ACC112 (cell line): ENCODE data around the gene TMEM8B.

Experiments
- H2AFZ ChIP-seq: fragments of 200-600 bp; sonication (generic); one replicate; pipeline ENCODE4 v1.6.0; 2017; ENCODE audit warnings: antibody characterized with exemption, low read length; ENCODE audit not compliant: unreplicated experiment
- H3K27ac ChIP-seq: fragments of 200-600 bp; sonication (generic); 2 replicates; pipeline ENCODE4 v1.5.1; 2014; ENCODE audit warnings: low read depth, mild to moderate bottlenecking, antibody characterized with exemption, low read length, moderate library complexity
- H3K27me3 ChIP-seq: fragments of 200-600 bp; sonication (generic); 2 replicates; pipeline ENCODE4 v1.6.1; 2014; ENCODE audit warnings: mild to moderate bottlenecking, antibody characterized with exemption, low read length, moderate library complexity, mixed read lengths; ENCODE audit not compliant: insufficient read depth
- H3K36me3 ChIP-seq: fragments of 200-600 bp; sonication (generic); 2 replicates; pipeline ENCODE4 v1.6.1; 2016; ENCODE audit warnings: mild to moderate bottlenecking, antibody characterized with exemption, low read length, moderate library complexity, mixed read lengths; ENCODE audit not compliant: insufficient read depth
- H3K4me1 ChIP-seq: fragments of 200-600 bp; sonication (generic); one replicate; pipeline ENCODE4 v1.6.1; 2016; ENCODE audit warnings: low read length, mixed read lengths; ENCODE audit not compliant: insufficient read depth, unreplicated experiment, control insufficient read depth
- H3K4me3 ChIP-seq: fragments of 200-600 bp; sonication (generic); 2 replicates; pipeline ENCODE4 v1.5.1; 2014; ENCODE audit warnings: mild to moderate bottlenecking, low read depth, low read length
- H3K79me2 ChIP-seq: fragments of 200-600 bp; sonication (generic); one replicate; pipeline ENCODE4 v1.6.0; 2016; ENCODE audit warnings: low read length; ENCODE audit not compliant: control insufficient read depth, unreplicated experiment, insufficient read depth

The TMEM8B gene

DNA sequence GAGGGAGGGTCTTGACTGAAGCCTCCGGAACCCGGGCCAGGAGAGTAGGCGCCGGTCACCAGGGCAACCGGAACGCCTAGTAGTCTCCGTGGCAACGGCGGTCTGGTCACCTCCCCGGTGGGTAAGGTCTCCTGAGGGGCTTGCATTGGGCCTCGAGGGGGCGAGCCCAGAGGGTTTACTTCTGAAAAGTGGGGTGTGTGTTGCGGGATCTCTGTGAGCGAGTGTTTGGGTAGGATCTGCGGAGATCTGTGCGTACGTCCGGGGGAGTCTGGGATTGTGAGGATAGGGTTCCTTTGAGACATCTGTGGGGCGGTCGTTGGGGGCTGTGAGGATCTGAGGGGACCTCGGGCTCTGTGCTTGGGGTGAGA lies 328 bp upstream of the TMEM8B start, which contains the start of gene FAM221B:
FAM221B (minus strand) TSS at position 17 of the 368 bp plus-strand sequence. CDS start 2,571 bp downstream, outside the sequence.
- Histone ChIP-seq H3K36me3 (no peaks in the 10 kb centered on the region), H2AFZ (peak within 1 kb of the TSS; percentile 97), H3K79me2 (no peaks in the 10 kb centered on the region), H3K27me3 (no peaks in the 10 kb centered on the region), H3K27ac (peak within 1 kb of the TSS; percentile 30; the same call in 1 of the 2 replicates), H3K4me3 (peak within 1 kb of the TSS; percentile 82), H3K4me1 (peaks cover 17% of the 10 kb centered on the region)

DNA sequence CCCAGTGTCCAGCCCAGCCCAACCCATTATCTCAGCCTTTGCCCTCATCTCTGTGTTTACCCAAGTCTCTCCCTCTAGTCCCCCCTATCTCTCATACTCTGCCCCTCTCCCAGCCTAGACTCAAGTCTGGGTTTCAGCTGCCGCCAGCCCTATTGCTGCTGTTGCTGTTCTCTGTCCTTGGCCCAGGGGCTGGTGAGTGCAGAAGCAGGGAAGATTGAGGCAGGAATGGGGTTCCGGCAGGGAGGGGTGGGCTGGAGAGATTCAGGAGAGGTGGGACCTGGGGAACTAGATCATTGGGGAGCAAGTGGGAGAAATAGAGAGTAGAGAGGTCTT lies 702 bp downstream of the TMEM8B start:
- H3K27ac ChIP-seq: no peak overlapping the region
- H2AFZ ChIP-seq: peak overlapping the region; percentile 97
- no peaks in the 10 kb centered on the region for H3K79me2 ChIP-seq
- peaks cover 19% of the 10 kb centered on the region for H3K4me1 ChIP-seq
- no peaks in the 10 kb centered on the region for H3K36me3 ChIP-seq
- H3K27me3 ChIP-seq: no peaks in the 10 kb centered on the region
- H3K4me3 ChIP-seq: peak overlapping the region; percentile 82

DNA sequence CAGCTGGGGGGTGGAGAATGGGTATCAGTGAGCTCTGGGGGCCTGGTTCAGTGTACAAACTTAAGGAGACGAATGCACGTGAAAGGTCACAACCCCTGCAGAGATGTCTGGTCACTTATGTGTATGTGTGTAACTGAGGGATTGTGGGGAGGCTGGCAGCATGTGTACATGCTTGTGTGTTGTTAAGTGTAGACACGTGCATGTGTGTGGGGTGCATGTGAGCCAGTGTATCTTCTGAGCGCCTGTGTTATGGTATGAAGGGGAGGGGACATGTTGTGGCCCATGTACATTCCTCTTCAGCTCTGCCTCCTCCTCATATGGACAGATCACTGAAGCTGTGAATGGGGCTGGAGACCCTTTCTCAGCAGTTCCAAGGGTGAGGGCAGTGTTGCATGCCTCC lies 2.0 kb downstream of the TMEM8B start:
- no peaks in the 10 kb centered on the region for H3K27me3 ChIP-seq
- no peaks in the 10 kb centered on the region for H3K36me3 ChIP-seq
- peaks cover 19% of the 10 kb centered on the region for H3K4me1 ChIP-seq
- no peak overlapping the region for H3K4me3 ChIP-seq
- H3K79me2 ChIP-seq: no peaks in the 10 kb centered on the region
- H3K27ac ChIP-seq: no peak overlapping the region
- H2AFZ ChIP-seq: no peak overlapping the region

DNA sequence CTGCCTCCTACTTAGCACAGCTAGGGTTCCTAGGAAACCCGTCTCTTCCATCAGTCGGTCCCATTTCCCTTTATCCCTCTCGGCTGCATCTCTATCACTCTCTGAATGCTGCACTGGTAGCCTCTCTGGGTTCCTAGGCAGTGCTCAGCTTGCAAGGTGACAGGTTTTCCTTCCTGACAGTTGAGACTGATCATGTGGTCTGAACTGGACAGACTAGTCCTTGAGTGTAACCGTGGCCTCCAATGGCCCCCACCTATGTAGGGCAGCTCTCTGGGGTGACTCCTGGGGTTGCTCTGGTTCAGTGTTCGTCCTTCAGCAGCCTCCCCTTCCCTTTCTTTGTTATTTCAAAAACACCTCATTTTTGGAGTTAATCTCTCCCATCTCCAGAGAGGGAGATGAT lies 3.8 kb downstream of the TMEM8B start:
- no peaks in the 10 kb centered on the region for H3K36me3 ChIP-seq
- H3K27me3 ChIP-seq: no peaks in the 10 kb centered on the region
- no peak overlapping the region for H2AFZ ChIP-seq
- H3K4me1 ChIP-seq: peaks cover 12% of the 10 kb centered on the region
- H3K4me3 ChIP-seq: no peak overlapping the region
- no peaks in the 10 kb centered on the region for H3K79me2 ChIP-seq
- no peak overlapping the region for H3K27ac ChIP-seq

DNA sequence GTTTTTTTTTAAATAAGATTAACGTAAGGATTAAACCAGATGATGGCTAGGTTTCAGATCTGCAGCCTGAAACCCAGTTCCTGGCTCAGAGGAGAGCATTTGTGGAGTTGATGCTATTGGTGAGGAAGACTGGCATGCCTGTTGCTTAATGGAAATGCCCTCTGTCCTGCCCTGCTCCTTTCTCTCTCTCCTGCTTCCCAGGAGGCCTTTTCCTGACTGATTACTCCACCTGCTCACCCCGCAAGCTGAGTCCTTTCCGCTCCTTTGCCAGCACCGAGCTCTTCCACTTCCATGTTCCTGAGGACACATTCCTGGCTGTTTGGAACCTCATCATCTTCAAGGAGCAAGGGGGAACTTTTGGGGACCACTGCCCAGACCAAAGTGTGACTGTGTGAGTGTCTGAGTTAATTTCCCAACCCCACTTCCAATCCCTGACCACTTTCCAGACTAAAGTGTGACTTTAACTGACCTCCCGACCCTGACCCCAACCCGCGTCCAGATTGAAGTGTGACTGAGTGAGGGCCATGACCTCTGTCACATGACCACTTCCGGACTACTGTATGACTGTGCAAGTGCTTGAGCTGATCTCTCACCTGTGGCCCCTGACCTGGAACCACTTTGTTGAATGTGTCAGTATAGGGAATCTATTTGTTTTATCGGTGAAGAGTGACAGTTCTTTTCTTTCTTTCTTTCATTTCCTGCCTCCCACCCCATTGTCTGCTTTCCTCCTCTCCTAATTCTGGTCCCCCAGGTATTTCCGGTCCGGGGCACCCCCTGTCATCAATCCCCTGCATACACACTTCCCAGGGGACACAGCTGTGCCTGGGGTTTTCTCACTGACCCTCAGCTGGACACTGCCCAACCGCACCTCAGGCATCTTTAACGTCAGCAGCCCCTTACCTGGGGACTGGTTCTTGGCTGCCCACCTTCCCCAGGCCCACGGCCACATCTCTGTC lies 5.5 kb downstream of the TMEM8B start:
- H3K4me3 ChIP-seq: no peak overlapping the region
- H2AFZ ChIP-seq: no peak overlapping the region

DNA sequence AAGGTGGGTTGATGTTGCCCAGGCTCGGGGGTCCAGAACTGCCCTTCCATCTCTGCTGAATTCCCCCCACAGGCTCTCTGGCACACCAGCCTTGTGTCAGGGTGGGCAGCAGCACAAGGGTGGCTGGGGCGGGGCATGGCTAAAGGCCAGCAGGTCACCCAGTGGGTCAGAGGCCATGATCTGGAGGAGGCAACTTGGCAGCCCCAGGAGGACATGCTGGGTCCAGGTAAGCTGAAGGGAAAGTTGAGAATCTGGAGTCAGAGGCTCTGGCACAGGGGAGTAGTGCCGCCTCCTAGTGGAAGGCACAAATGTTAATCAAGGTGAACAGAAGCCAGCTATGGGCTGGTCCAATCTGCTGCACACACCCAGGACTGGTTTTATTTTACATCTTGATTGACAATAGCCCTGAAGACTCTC lies 6.2 kb downstream of the TMEM8B start:
- Histone ChIP-seq H3K27ac (no peak overlapping the region), H3K79me2 (no peaks in the 10 kb centered on the region), H3K4me1 (peaks cover 6% of the 10 kb centered on the region)

More for the DNA sequence above, 5.5 kb downstream of the TMEM8B start:
- Histone ChIP-seq H3K27me3 (no peaks in the 10 kb centered on the region), H3K36me3 (no peaks in the 10 kb centered on the region), H3K4me1 (peaks cover 12% of the 10 kb centered on the region), H3K79me2 (no peaks in the 10 kb centered on the region), H3K27ac (no peak overlapping the region)

DNA sequence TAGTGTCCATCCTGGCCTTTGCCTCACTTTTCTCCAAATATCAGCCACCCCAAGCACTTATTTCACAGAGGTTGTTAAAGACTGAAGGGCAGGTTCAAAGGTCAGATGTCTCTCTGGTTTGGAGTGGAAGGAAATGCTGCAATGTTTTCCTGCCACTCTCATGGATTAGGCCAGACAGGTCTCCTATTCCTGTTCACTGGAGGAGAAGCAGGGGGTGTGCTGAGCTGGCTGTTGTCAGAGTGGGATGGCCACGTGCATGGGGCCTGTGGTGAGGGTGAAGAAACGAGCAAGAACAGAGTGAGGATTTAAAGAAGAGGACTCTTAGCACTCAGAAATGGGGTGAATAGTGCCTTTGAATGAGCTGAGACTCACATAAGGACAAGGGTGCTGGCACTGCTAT lies 6.7 kb downstream of the TMEM8B start:
- no peaks in the 10 kb centered on the region for H3K79me2 ChIP-seq
- H3K4me3 ChIP-seq: no peak overlapping the region
- no peak overlapping the region for H2AFZ ChIP-seq
- no peaks in the 10 kb centered on the region for H3K27me3 ChIP-seq
- H3K4me1 ChIP-seq: peaks cover 6% of the 10 kb centered on the region
- H3K36me3 ChIP-seq: no peaks in the 10 kb centered on the region
- no peak overlapping the region for H3K27ac ChIP-seq

More for the DNA sequence above, 6.2 kb downstream of the TMEM8B start:
- Histone ChIP-seq H3K27me3 (no peaks in the 10 kb centered on the region), H3K36me3 (no peaks in the 10 kb centered on the region), H3K4me3 (no peak overlapping the region), H2AFZ (no peak overlapping the region)

DNA sequence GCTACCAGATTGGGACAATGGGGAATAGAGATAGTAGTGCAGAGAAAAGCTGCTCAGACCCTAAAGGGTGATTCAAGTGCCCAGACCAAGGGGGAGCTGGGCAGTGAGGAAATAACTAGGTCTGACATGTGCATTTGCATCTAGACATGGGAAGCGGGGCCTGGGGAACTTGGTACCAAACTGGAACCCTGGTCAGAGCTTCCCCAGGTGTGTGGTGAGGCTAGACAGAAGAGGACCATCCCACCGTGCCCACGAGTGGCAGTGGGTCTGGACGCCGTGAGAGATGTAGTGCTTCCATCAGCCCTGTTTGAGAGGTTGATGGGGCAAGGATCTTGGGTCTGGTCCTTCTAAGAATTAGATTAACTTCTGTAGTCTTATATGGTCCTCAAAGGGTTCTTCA lies 7.6 kb downstream of the TMEM8B start:
- Histone ChIP-seq H3K36me3 (no peaks in the 10 kb centered on the region), H2AFZ (no peak overlapping the region), H3K79me2 (no peaks in the 10 kb centered on the region), H3K4me3 (no peak overlapping the region), H3K27me3 (no peaks in the 10 kb centered on the region), H3K4me1 (peaks cover 6% of the 10 kb centered on the region), H3K27ac (no peak overlapping the region)

DNA sequence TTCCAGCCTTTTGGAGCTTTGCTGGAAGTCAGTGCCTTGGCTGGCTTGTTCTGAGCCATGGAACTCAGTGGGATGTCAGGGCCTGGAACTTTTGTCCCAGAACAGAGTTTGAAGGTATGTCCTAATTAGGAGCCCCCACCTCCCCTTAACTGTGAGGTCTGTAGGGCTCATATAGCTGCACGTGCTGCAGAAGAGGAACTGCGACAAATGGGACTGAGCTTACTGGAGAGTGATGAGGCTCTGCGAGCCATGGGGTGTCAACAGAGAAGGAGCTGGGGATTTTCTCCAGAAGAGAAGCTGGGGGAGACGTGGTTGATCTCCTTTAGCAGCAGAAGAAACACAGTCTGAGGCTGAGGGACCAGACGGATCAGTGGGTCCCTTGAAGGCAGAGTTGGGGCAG lies 10.9 kb downstream of the TMEM8B start:
- no peak overlapping the region for H3K27ac ChIP-seq

DNA sequence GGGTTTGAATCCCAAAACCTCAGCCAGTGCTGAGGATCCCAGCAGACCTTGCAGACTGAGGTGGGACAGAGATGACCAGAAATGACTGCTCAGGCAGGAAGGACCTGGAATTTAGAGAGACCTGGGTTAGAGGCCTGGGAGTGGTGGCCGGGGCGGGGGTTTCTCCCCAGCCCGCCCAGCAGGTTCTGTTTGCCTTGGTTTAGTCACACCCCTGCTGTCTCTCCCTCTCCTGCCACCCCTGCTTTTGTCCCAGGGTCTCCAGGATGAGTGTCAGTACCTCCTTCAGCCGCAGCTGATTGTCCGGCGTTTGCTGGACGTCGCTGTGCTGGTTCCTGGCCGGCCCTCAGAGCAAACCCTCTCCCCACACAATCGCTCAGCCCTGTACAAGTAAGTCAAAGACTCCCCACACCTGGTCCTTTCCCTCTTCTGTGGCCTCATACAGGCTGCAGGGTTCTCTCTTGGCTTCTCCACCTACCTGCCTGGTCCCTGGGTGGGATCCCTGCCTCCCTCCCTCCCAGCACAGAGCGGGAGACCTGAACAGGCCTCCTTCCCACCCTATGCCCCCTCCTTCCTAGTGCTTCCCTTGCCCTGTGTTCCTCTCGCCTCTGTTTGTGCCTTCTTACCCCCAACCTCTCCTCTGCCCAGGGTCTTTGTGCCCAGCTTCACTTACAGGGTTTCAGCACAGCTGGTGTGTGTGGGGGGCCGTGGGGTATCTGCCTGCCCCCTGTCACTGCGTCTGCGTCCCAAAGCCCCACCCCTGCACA lies 12.0 kb downstream of the TMEM8B start:
- H2AFZ ChIP-seq: no peak overlapping the region
- H3K79me2 ChIP-seq: no peaks in the 10 kb centered on the region
- H3K36me3 ChIP-seq: no peaks in the 10 kb centered on the region
- no peak overlapping the region for H3K4me3 ChIP-seq
- H3K4me1 ChIP-seq: peaks cover 30% of the 10 kb centered on the region
- H3K27ac ChIP-seq: no peak overlapping the region
- no peaks in the 10 kb centered on the region for H3K27me3 ChIP-seq

More for the DNA sequence above, 10.9 kb downstream of the TMEM8B start:
- Histone ChIP-seq H3K79me2 (no peaks in the 10 kb centered on the region), H3K36me3 (no peaks in the 10 kb centered on the region), H3K4me1 (peaks cover 20% of the 10 kb centered on the region), H3K27me3 (no peaks in the 10 kb centered on the region), H2AFZ (no peak overlapping the region), H3K4me3 (no peak overlapping the region)

DNA sequence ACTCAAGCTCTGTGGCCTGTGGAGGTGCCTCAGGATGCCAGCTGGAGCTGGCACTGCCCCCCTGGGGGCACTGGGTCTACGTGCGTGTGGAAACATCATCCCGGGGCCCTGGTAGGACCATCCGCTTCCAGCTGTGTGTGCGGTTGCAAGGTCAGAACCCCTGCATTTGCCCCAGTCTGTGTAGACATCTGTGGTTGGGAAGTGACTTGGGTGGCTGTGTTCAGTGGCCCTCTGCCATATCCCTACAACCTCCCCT lies 12.5 kb downstream of the TMEM8B start:
- H3K4me3 ChIP-seq: no peak overlapping the region
- H3K36me3 ChIP-seq: no peaks in the 10 kb centered on the region
- no peak overlapping the region for H3K27ac ChIP-seq
- H3K4me1 ChIP-seq: peaks cover 30% of the 10 kb centered on the region
- H2AFZ ChIP-seq: no peak overlapping the region
- H3K79me2 ChIP-seq: no peaks in the 10 kb centered on the region
- H3K27me3 ChIP-seq: no peaks in the 10 kb centered on the region
